ENCODE data around the gene HILPDA.

DNA sequence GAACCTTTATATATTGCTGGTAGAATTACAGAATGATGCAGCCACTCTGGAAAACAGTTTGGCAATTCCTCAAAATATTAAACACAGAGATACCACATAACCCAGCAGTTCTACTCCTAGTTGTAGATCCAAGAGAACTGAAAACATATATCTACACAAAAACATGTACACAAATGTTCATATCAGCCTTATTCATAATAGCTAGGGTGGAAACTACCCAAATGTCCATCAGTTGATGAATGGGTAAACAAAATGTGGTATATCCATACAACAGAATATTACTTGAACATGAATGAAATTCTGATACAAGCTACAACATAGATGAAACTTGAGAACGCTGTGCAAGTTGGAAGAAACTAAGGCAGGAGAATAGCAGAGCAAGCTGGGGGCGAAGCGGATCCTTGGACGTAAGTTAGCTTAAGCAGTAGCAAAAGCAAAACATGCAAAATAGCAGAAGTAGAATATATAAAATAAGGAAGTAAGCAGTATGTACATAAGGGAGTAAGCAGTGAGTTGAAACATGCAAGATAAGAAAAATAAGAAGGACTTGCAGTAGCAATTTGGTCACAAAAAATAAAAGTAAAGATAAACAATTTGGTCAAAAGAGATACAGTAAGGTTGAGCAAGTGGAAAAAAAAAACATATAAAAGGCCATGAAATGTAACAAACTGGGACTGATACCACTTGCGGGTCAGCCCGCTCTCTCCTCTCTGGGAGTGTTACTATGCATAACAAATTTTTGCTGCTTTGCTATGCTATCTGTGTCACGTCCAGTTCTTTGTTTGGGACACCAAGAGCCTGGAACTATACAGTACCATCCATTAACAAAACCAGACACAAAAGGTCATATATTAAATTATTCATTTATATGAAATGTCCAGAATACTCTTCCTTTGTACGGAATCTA, 18.0 kb upstream of the HILPDA start:
- TF ChIP-seq, protein P1, sequence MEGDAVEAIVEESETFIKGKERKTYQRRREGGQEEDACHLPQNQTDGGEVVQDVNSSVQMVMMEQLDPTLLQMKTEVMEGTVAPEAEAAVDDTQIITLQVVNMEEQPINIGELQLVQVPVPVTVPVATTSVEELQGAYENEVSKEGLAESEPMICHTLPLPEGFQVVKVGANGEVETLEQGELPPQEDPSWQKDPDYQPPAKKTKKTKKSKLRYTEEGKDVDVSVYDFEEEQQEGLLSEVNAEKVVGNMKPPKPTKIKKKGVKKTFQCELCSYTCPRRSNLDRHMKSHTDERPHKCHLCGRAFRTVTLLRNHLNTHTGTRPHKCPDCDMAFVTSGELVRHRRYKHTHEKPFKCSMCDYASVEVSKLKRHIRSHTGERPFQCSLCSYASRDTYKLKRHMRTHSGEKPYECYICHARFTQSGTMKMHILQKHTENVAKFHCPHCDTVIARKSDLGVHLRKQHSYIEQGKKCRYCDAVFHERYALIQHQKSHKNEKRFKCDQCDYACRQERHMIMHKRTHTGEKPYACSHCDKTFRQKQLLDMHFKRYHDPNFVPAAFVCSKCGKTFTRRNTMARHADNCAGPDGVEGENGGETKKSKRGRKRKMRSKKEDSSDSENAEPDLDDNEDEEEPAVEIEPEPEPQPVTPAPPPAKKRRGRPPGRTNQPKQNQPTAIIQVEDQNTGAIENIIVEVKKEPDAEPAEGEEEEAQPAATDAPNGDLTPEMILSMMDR (IDR thresholded peaks at IDR 0.05; ENCODE audit: insufficient read depth, low read length, poor library complexity, severe bottlenecking): no peak
- no peak for TF ChIP-seq EZH2phosphoT487 (conservative IDR thresholded peaks at IDR 0.05; ENCODE audit: low read length)
